ENCODE data around the gene TBC1D22A.

TBC1D22A gene

GRCh38 chr22:46913351-46913750, 150.9 kb downstream of the TBC1D22A start:
- no peak for DNase-seq

- DNase-seq = no peak
These were observed 152.0 kb downstream of the TBC1D22A start for GRCh38 chr22:46914481-46914880.

GRCh38 chr22:46914916-46915894, 152.8 kb downstream of the TBC1D22A start:
- no peak for DNase-seq

- DNase-seq = no peak
These were observed 153.7 kb downstream of the TBC1D22A start for GRCh38 chr22:46915950-46916730.

- DNase-seq = no peak
These were observed 154.7 kb downstream of the TBC1D22A start for GRCh38 chr22:46916886-46917770.

- no peak for DNase-seq
These were observed 155.3 kb downstream of the TBC1D22A start for GRCh38 chr22:46917771-46918101.

GRCh38 chr22:46918197-46918596, 155.7 kb downstream of the TBC1D22A start:
- DNase-seq = no peak

GRCh38 chr22:46922037-46922436, 159.6 kb downstream of the TBC1D22A start:
- DNase-seq = no peak

GRCh38 chr22:46923394-46923793, 160.9 kb downstream of the TBC1D22A start:
- no peak for DNase-seq

- no peak for DNase-seq
These were observed 163.4 kb downstream of the TBC1D22A start for GRCh38 chr22:46925818-46926217.

GRCh38 chr22:46929046-46929709, 166.7 kb downstream of the TBC1D22A start:
- no peak for DNase-seq

GRCh38 chr22:46929710-46930204, 167.3 kb downstream of the TBC1D22A start:
- no peak for DNase-seq

GRCh38 chr22:46931414-46931813, 169.0 kb downstream of the TBC1D22A start:
- DNase-seq = no peak

- no peak for DNase-seq
These were observed 169.4 kb downstream of the TBC1D22A start for GRCh38 chr22:46931881-46932280.

- DNase-seq = no peak
These were observed 170.8 kb downstream of the TBC1D22A start for GRCh38 chr22:46933040-46933930.

GRCh38 chr22:46934172-46934745, 171.8 kb downstream of the TBC1D22A start:
- DNase-seq = no peak

- DNase-seq = peak; percentile 76
These were observed 172.5 kb downstream of the TBC1D22A start for GRCh38 chr22:46934746-46935491.

GRCh38 chr22:46935506-46936377, 173.3 kb downstream of the TBC1D22A start:
- no peak for DNase-seq

- no peak for DNase-seq
These were observed 174.0 kb downstream of the TBC1D22A start for GRCh38 chr22:46936378-46936903.

Data from activated CD4-positive, alpha-beta T cell treated with anti-CD3 and anti-CD28 coated beads, Interleukin-10, Interleukin-2, amounts not matched to agents 100 ng/mL and 50 ng/mL, durations not matched to agents 16 hours and 8 hours (primary cell).